HCT116 (cell line): Measurements from ENCODE around the gene TMTC4. TPM values are rescaled to one million over a fixed set of nuclear protein-coding genes. Genes with fewer than 3 reads are reported as not detected.

ENCODE experiments used
- ATAC-seq: fragments of 200-7000 bp; cut with Tn5 transposase; 2 replicates; pipeline ENCODE4 v1.9.1; 2020; ENCODE audit warnings: mild to moderate bottlenecking, moderate library complexity
- BruUV-seq: library from RNA; stranded (reverse); fragments of 400-500 nt; replicated peaks from 2 replicates; lab custom pipeline; 2021; lab: Mats Ljungman, UMichigan
- CTCF ChIA-PET: fragments of 300-600 bp; sonication (Branson Sonifier 250); formaldehyde crosslinking; loops from one replicate; lab custom pipeline; 2021; ENCODE audit warnings: antibody characterized with exemption; lab: Charles Lee
- POLR2A ChIA-PET: fragments of 300-600, 350-600 bp; sonication (Branson Sonifier 250); formaldehyde crosslinking; loops from one replicate; lab custom pipeline; 2021; ENCODE audit warnings: antibody characterized with exemption; lab: Charles Lee
- RAD21 ChIA-PET, 2 experiments: fragments of 300-600 bp; sonication (Branson Sonifier 250); formaldehyde crosslinking; loops; one replicate each; lab custom pipeline; 2023; ENCODE audit warnings: low total read pairs in 2 of 2; ENCODE audit not compliant: uncharacterized antibody in 2 of 2, unreplicated experiment in 2 of 2, low non-redundant PET in 1 of 2; lab: Charles Lee
- DNase-seq: peaks from one replicate; pipeline ENCODE4 v3.0.0-alpha.2; 2010; ENCODE audit warnings: low read depth, low spot score
- H2AFZ ChIP-seq: fragments of 200-600 bp; shearing (Covaris generic), sonication (generic); 2 replicates; pipeline ENCODE4 v1.6.1; 2017; ENCODE audit warnings: low read depth, mixed run types, mixed read lengths, antibody characterized with exemption, low read length; ENCODE audit not compliant: poor library complexity, severe bottlenecking
- H3K27ac ChIP-seq: 2 replicates; pipeline ENCODE4 v1.5.1; 2012; ENCODE audit warnings: low read depth, low read length
- H3K27me3 ChIP-seq: fragments of 200-600 bp; sonication (generic); 2 replicates; pipeline ENCODE4 v1.6.1; 2016; ENCODE audit warnings: mixed run types, low read length, mixed read lengths; ENCODE audit not compliant: insufficient read depth
- H3K36me3 ChIP-seq, 2 experiments: fragments of 200-500 bp in 1 of 2; fragments of 200-600 bp in 1 of 2; sonication (Bioruptor generic) in 1 of 2; sonication (generic) in 1 of 2; 2 replicates each; pipeline versions ENCODE4 v1.5.1 to v1.6.1; 2014 to 2016; ENCODE audit warnings: low read length in 2 of 2, inconsistent platforms in 1 of 2, mixed read lengths in 1 of 2, mixed run types in 1 of 2; ENCODE audit not compliant: insufficient read depth in 2 of 2, control insufficient read depth in 1 of 2
- H3K4me1 ChIP-seq, 2 experiments: fragments of 200-600 bp in 1 of 2; sonication (generic) in 1 of 2; 2 replicates each; pipeline versions ENCODE4 v1.5.1 to v1.6.1; 2012 to 2017; ENCODE audit warnings: low read length in 2 of 2, inconsistent platforms in 1 of 2, mild to moderate bottlenecking in 1 of 2, mixed read lengths in 1 of 2, mixed run types in 1 of 2, moderate library complexity in 1 of 2; ENCODE audit not compliant: insufficient read depth in 2 of 2, control insufficient read depth in 1 of 2
- H3K4me2 ChIP-seq: fragments of 200-600 bp; sonication (generic); 2 replicates; pipeline ENCODE4 v1.6.1; 2017; ENCODE audit warnings: mixed run types, low read length, mixed read lengths
- H3K4me3 ChIP-seq, 2 experiments: fragments of 200-600 bp in 1 of 2; sonication (generic) in 1 of 2; replicated peaks in 1 of 2; 2 replicates each; pipeline ENCODE4 v1.5.1; 2011 to 2016; ENCODE audit warnings: low read length in 2 of 2, control low read depth in 1 of 2, low read depth in 1 of 2, mild to moderate bottlenecking in 1 of 2, mixed read lengths in 1 of 2, mixed run types in 1 of 2
- H3K79me2 ChIP-seq: fragments of 200-600 bp; sonication (generic); 2 replicates; pipeline ENCODE4 v1.6.1; 2017; ENCODE audit warnings: mild to moderate bottlenecking, mixed run types, low read length, moderate library complexity, mixed read lengths; ENCODE audit not compliant: insufficient read depth
- H3K9ac ChIP-seq: fragments of 200-600 bp; sonication (generic); 2 replicates; pipeline ENCODE4 v1.6.1; 2016; ENCODE audit warnings: low read length, mixed read lengths
- H3K9me2 ChIP-seq: fragments of 200-600 bp; sonication (generic), shearing (Covaris generic); 2 replicates; pipeline ENCODE4 v1.6.1; 2017; ENCODE audit warnings: mixed run types, mild to moderate bottlenecking, moderate library complexity; ENCODE audit not compliant: insufficient read depth
- H3K9me3 ChIP-seq, 2 experiments: fragments of 200-500 bp in 1 of 2; fragments of 200-600 bp in 1 of 2; sonication (Bioruptor generic) in 1 of 2; sonication (generic) in 1 of 2; 2 replicates each; pipeline ENCODE4 v1.6.1; 2014 to 2017; ENCODE audit warnings: low read length in 2 of 2, mixed read lengths in 2 of 2, inconsistent platforms in 1 of 2, low read depth in 1 of 2, mild to moderate bottlenecking in 1 of 2, mixed run types in 1 of 2, moderate library complexity in 1 of 2; ENCODE audit not compliant: control insufficient read depth in 1 of 2, insufficient read depth in 1 of 2
- H4K20me1 ChIP-seq: fragments of 200-600 bp; sonication (generic), shearing (Covaris generic); 2 replicates; pipeline ENCODE4 v1.6.1; 2017; ENCODE audit warnings: mixed run types, mild to moderate bottlenecking, moderate library complexity; ENCODE audit not compliant: insufficient read depth
- EGR1 ChIP-seq: IDR thresholded peaks from 2 replicates; pipeline ENCODE4 v1.6.1; 2012; ENCODE audit warnings: low read depth
- ELF1 ChIP-seq: IDR thresholded peaks from 2 replicates; pipeline ENCODE4 v1.6.1; 2012; ENCODE audit warnings: low read depth, borderline replicate concordance
- FOSL1 ChIP-seq: IDR thresholded peaks from 2 replicates; pipeline ENCODE4 v1.6.1; 2012; ENCODE audit warnings: low read depth
- POLR2A ChIP-seq: IDR thresholded peaks from 2 replicates; pipeline ENCODE4 v1.7.0; 2011; ENCODE audit warnings: borderline replicate concordance; ENCODE audit not compliant: insufficient read depth, insufficient read length; ENCODE audit errors: extremely low read depth
- POLR2AphosphoS5 ChIP-seq: IDR thresholded peaks from 2 replicates; pipeline ENCODE4 v1.6.1; 2011; ENCODE audit warnings: mild to moderate bottlenecking, low read depth, low read length, moderate library complexity
- RAD21 ChIP-seq: IDR thresholded peaks from 2 replicates; pipeline ENCODE4 v1.6.1; 2012; ENCODE audit warnings: low read depth, mild to moderate bottlenecking
- SP1 ChIP-seq: IDR thresholded peaks from 2 replicates; pipeline ENCODE4 v1.6.1; 2012; ENCODE audit warnings: low read depth
- SRF ChIP-seq: IDR thresholded peaks from 2 replicates; pipeline ENCODE4 v1.6.1; 2012; ENCODE audit warnings: low read depth
- ZNF274 ChIP-seq: fragments of 200-500 bp; sonication (Bioruptor generic); IDR thresholded peaks from 2 replicates; pipeline ENCODE4 v1.6.1; 2014; ENCODE audit warnings: mild to moderate bottlenecking, low read depth, low read length, inconsistent platforms
- intact Hi-C: fragments of 100-400 bp; cut with micrococcal nuclease; formaldehyde crosslinking; loops from 2 replicates; pipeline ENCODE4 v1.10.0; 2022
- total RNA-seq: library from RNA; stranded (reverse); gene quantifications from one replicate; pipeline ENCODE4 v1.2.1, GENCODE V29; 2021; ENCODE audit not compliant: unreplicated experiment
- TF ChIP-seq, protein P1 (sequence below): IDR thresholded peaks from 2 replicates; pipeline ENCODE4 v1.6.1; 2012
- TF ChIP-seq, protein P2 (sequence below): IDR thresholded peaks from 2 replicates; pipeline ENCODE4 v1.6.1; 2012; ENCODE audit warnings: low read depth

The TMTC4 gene
- total RNA-seq, 1 experiment from 2014 or later: 23.6 TPM

DNA sequence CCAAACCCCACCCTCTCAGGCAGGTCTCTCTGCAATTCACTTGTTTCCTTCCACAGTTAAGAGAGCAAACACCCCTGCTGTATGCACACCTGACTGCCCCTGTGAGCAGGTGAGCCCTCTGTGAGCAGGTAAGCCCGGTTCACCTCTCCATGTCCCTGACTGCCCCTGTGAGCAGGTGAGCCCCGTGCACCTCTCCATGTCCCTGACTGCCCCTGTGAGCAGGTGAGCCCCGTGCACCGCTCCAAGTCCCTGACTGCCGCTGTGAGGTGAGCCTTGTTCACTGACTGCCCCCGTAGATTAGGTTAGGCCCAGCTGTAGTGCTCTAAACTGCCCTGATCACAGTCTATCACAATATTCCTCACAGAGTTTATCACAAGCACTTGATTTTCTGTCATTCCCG, 29.2 kb downstream of the TMTC4 start:
- Histone ChIP-seq H3K79me2 (no peaks in the 10 kb centered on the region), H3K9ac (no peak overlapping the region), H3K9me2 (no peaks in the 10 kb centered on the region), H2AFZ (no peak overlapping the region), H4K20me1 (no peaks in the 10 kb centered on the region), H3K27me3 (no peaks in the 10 kb centered on the region), H3K4me3 (no peak overlapping the region), H3K4me1 (no peaks in the 10 kb centered on the region), H3K9me3 (no peaks in the 10 kb centered on the region), H3K27ac (no peak overlapping the region), H3K36me3 (peaks cover 0 to 5% of the 10 kb centered on the region in 2 experiments; a peak in 1 of 4 replicates), H3K4me2 (no peak overlapping the region)
- POLR2A ChIA-PET: no interaction called here
- no TSS peak for BruUV-seq
- CTCF ChIA-PET: no interaction called here
- TF ChIP-seq POLR2A (no peak), ELF1 (no peak), RAD21 (no peak), POLR2AphosphoS5 (no peak), SRF (no peak), SP1 (no peak), EGR1 (no peak), ZNF274 (no peak), FOSL1 (no peak)
- TF ChIP-seq, protein P1, sequence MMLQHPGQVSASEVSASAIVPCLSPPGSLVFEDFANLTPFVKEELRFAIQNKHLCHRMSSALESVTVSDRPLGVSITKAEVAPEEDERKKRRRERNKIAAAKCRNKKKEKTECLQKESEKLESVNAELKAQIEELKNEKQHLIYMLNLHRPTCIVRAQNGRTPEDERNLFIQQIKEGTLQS: no peak
- TF ChIP-seq, protein P2, sequence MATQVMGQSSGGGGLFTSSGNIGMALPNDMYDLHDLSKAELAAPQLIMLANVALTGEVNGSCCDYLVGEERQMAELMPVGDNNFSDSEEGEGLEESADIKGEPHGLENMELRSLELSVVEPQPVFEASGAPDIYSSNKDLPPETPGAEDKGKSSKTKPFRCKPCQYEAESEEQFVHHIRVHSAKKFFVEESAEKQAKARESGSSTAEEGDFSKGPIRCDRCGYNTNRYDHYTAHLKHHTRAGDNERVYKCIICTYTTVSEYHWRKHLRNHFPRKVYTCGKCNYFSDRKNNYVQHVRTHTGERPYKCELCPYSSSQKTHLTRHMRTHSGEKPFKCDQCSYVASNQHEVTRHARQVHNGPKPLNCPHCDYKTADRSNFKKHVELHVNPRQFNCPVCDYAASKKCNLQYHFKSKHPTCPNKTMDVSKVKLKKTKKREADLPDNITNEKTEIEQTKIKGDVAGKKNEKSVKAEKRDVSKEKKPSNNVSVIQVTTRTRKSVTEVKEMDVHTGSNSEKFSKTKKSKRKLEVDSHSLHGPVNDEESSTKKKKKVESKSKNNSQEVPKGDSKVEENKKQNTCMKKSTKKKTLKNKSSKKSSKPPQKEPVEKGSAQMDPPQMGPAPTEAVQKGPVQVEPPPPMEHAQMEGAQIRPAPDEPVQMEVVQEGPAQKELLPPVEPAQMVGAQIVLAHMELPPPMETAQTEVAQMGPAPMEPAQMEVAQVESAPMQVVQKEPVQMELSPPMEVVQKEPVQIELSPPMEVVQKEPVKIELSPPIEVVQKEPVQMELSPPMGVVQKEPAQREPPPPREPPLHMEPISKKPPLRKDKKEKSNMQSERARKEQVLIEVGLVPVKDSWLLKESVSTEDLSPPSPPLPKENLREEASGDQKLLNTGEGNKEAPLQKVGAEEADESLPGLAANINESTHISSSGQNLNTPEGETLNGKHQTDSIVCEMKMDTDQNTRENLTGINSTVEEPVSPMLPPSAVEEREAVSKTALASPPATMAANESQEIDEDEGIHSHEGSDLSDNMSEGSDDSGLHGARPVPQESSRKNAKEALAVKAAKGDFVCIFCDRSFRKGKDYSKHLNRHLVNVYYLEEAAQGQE: no peak
- RAD21 ChIA-PET: no interaction called here
- no peak for ATAC-seq
- intact Hi-C loops: no loop called here
- DNase-seq: no peak
